ENCODE measurements around the gene PATJ.

- TF ChIP-seq EP300 (IDR thresholded peaks at IDR 0.05) (no peak), POLR2A (IDR thresholded peaks at IDR 0.05) (no peak)
These were observed 358.2 kb downstream of the PATJ start for GRCh38 chr1:62100442-62100841.

Measured in tibial nerve (tissue), 3 donors.